NOMO-1 treated with DMSO at 0.1 percent for 48 hours (cell line): ENCODE data around the gene GDPD5.
"Not testable (repeated sequence)": the region's sequence is repeated elsewhere in the genome, so short reads cannot be mapped to it uniquely, and the experiment has no call there.

ENCODE experiments used
- DNase-seq: peaks from one replicate; lab custom pipeline; 2025; ENCODE audit not compliant: unreplicated experiment; lab: John Stamatoyannopoulos, UW

Gene GDPD5

GRCh38 chr11:75430714-75431532, 94.8 kb downstream of the GDPD5 start:
- DNase-seq, result peak; percentile 16

GRCh38 chr11:75429902-75430713, 95.6 kb downstream of the GDPD5 start:
- peak; percentile 80 for DNase-seq

GRCh38 chr11:75429641-75429901, 96.2 kb downstream of the GDPD5 start:
- no peak for DNase-seq

GRCh38 chr11:75428989-75429640, 96.6 kb downstream of the GDPD5 start:
- DNase-seq, result no peak

GRCh38 chr11:75428281-75428724, 97.4 kb downstream of the GDPD5 start:
- DNase-seq, result peak; percentile 67

GRCh38 chr11:75427181-75427580, 98.6 kb downstream of the GDPD5 start:
- DNase-seq, result no peak

GRCh38 chr11:75426720-75427086, 99.0 kb downstream of the GDPD5 start:
- DNase-seq, result no peak

- DNase-seq, result no peak
These were observed 100.3 kb downstream of the GDPD5 start for GRCh38 chr11:75425422-75425821.

GRCh38 chr11:75424396-75424795, 101.3 kb downstream of the GDPD5 start:
- DNase-seq, result no peak

- DNase-seq, result no peak
These were observed 102.0 kb downstream of the GDPD5 start for GRCh38 chr11:75423721-75424120.

GRCh38 chr11:75422248-75423231, 103.2 kb downstream of the GDPD5 start:
- no peak for DNase-seq

GRCh38 chr11:75421902-75422247, 103.9 kb downstream of the GDPD5 start:
- DNase-seq, result no peak

GRCh38 chr11:75421035-75421602, 104.6 kb downstream of the GDPD5 start:
- DNase-seq, result no peak

- DNase-seq, result no peak
These were observed 105.3 kb downstream of the GDPD5 start for GRCh38 chr11:75420224-75421034.

- DNase-seq, result no peak
These were observed 111.9 kb downstream of the GDPD5 start for GRCh38 chr11:75413864-75414263.

- not testable (repeated sequence) for DNase-seq
These were observed 112.6 kb downstream of the GDPD5 start for GRCh38 chr11:75413146-75413545.

- not testable (repeated sequence) for DNase-seq
These were observed 115.8 kb downstream of the GDPD5 start for GRCh38 chr11:75409971-75410370.

- DNase-seq, result no peak
These were observed 116.9 kb downstream of the GDPD5 start for GRCh38 chr11:75408957-75409219.

GRCh38 chr11:75406338-75406777, 119.4 kb downstream of the GDPD5 start:
- no peak for DNase-seq
